HEK293 (cell line): Measurements from ENCODE around the gene HOXA10.

Experiments
- BCL11B ChIP-seq: fragments of 450-650 bp; formaldehyde crosslinking; IDR thresholded peaks from 2 replicates; pipeline ENCODE4 v1.5.1; 2016; ENCODE audit warnings: low read depth, missing biosample characterization, missing genetic modification characterization
- FEZF1 ChIP-seq: fragments of 450-650 bp; formaldehyde crosslinking; IDR thresholded peaks from 2 replicates; pipeline ENCODE4 v1.5.1; 2016; ENCODE audit warnings: missing biosample characterization, missing genetic modification characterization
- GLIS2 ChIP-seq: fragments of 450-650 bp; formaldehyde crosslinking; IDR thresholded peaks from 2 replicates; pipeline ENCODE4 v1.5.1; 2016; ENCODE audit warnings: missing biosample characterization, missing genetic modification characterization
- HOXD13 ChIP-seq: sonication (generic); formaldehyde crosslinking; IDR thresholded peaks from 2 replicates; pipeline ENCODE4 v1.8.0; 2022; ENCODE audit warnings: missing genetic modification reagents, borderline replicate concordance
- KLF1 ChIP-seq: fragments of 450-650 bp; formaldehyde crosslinking; IDR thresholded peaks from 2 replicates; pipeline ENCODE4 v1.5.1; 2016; ENCODE audit warnings: missing biosample characterization, missing genetic modification characterization
- PRDM1 ChIP-seq: fragments of 450-650 bp; formaldehyde crosslinking; IDR thresholded peaks from 2 replicates; pipeline ENCODE4; 2016; ENCODE audit warnings: missing biosample characterization, missing genetic modification characterization
- SCRT2 ChIP-seq: fragments of 450-650 bp; formaldehyde crosslinking; IDR thresholded peaks from 2 replicates; pipeline ENCODE4 v1.5.1; 2016; ENCODE audit warnings: missing biosample characterization, missing genetic modification characterization
- SP2 ChIP-seq: fragments of 450-650 bp; formaldehyde crosslinking; IDR thresholded peaks from 2 replicates; pipeline ENCODE4 v1.5.1; 2016; ENCODE audit warnings: missing biosample characterization, missing genetic modification characterization
- YY1 ChIP-seq: fragments of 450-650 bp; formaldehyde crosslinking; IDR thresholded peaks from 2 replicates; pipeline ENCODE4 v1.5.1; 2018; ENCODE audit warnings: missing biosample characterization, missing genetic modification characterization
- ZFP41 ChIP-seq: fragments of 450-650 bp; formaldehyde crosslinking; IDR thresholded peaks from 2 replicates; pipeline ENCODE4 v1.5.1; 2016; ENCODE audit warnings: missing biosample characterization, missing genetic modification characterization, borderline replicate concordance
- ZNF175 ChIP-seq: fragments of 450-650 bp; formaldehyde crosslinking; IDR thresholded peaks from 2 replicates; pipeline ENCODE4 v1.5.1; 2016; ENCODE audit warnings: missing biosample characterization, missing genetic modification characterization
- ZNF223 ChIP-seq: fragments of 450-650 bp; formaldehyde crosslinking; IDR thresholded peaks from 2 replicates; pipeline ENCODE4 v1.5.1; 2016; ENCODE audit warnings: missing biosample characterization, missing genetic modification characterization
- ZNF311 ChIP-seq: fragments of 450-650 bp; formaldehyde crosslinking; IDR thresholded peaks from 2 replicates; pipeline ENCODE4 v1.5.1; 2017; ENCODE audit warnings: missing biosample characterization, missing genetic modification characterization, borderline replicate concordance
- ZNF324 ChIP-seq: fragments of 450-650 bp; formaldehyde crosslinking; IDR thresholded peaks from 2 replicates; pipeline ENCODE4 v1.5.1; 2016; ENCODE audit warnings: missing biosample characterization, missing genetic modification characterization
- ZNF350 ChIP-seq: fragments of 450-650 bp; formaldehyde crosslinking; IDR thresholded peaks from 2 replicates; pipeline ENCODE4 v1.5.0; 2017; ENCODE audit warnings: missing biosample characterization, mild to moderate bottlenecking, missing genetic modification characterization
- ZNF394 ChIP-seq: fragments of 450-650 bp; formaldehyde crosslinking; IDR thresholded peaks from 2 replicates; pipeline ENCODE4 v1.5.1; 2016; ENCODE audit warnings: missing biosample characterization, missing genetic modification characterization, mild to moderate bottlenecking, moderate library complexity, borderline replicate concordance
- ZNF416 ChIP-seq: fragments of 450-650 bp; formaldehyde crosslinking; IDR thresholded peaks from 2 replicates; pipeline ENCODE4 v1.5.1; 2016; ENCODE audit warnings: missing biosample characterization, missing genetic modification characterization
- ZNF423 ChIP-seq: fragments of 450-650 bp; formaldehyde crosslinking; IDR thresholded peaks from 2 replicates; pipeline ENCODE4 v1.5.1; 2016; ENCODE audit warnings: missing biosample characterization, missing genetic modification characterization
- ZNF501 ChIP-seq: fragments of 450-650 bp; formaldehyde crosslinking; IDR thresholded peaks from 2 replicates; pipeline ENCODE4 v1.5.1; 2016; ENCODE audit warnings: missing biosample characterization, missing genetic modification characterization
- ZNF529 ChIP-seq: fragments of 450-650 bp; formaldehyde crosslinking; IDR thresholded peaks from 2 replicates; pipeline ENCODE4 v1.5.1; 2017; ENCODE audit warnings: missing genetic modification characterization, missing biosample characterization; ENCODE audit not compliant: insufficient replicate concordance
- ZNF549 ChIP-seq: fragments of 450-650 bp; IDR thresholded peaks from 2 replicates; pipeline ENCODE4 v1.5.1; 2018; ENCODE audit warnings: missing biosample characterization, missing genetic modification characterization, mild to moderate bottlenecking, inconsistent platforms, moderate library complexity
- ZNF600 ChIP-seq: fragments of 450-650 bp; formaldehyde crosslinking; IDR thresholded peaks from 2 replicates; pipeline ENCODE4 v1.5.1; 2016; ENCODE audit warnings: missing biosample characterization, missing genetic modification characterization
- ZNF654 ChIP-seq: fragments of 450-650 bp; formaldehyde crosslinking; IDR thresholded peaks from 2 replicates; pipeline ENCODE4 v1.5.1; 2016; ENCODE audit warnings: low read depth, missing biosample characterization, missing genetic modification characterization
- ZNF707 ChIP-seq: fragments of 450-650 bp; formaldehyde crosslinking; IDR thresholded peaks from 2 replicates; pipeline ENCODE4 v1.5.1; 2016; ENCODE audit warnings: missing biosample characterization, missing genetic modification characterization
- ZNF747 ChIP-seq: fragments of 450-650 bp; formaldehyde crosslinking; IDR thresholded peaks from 2 replicates; pipeline ENCODE4 v1.5.1; 2016; ENCODE audit warnings: missing biosample characterization, missing genetic modification characterization
- ZNF76 ChIP-seq: fragments of 450-650 bp; formaldehyde crosslinking; IDR thresholded peaks from 2 replicates; pipeline ENCODE4; 2016; ENCODE audit warnings: low read depth, missing biosample characterization, missing genetic modification characterization, borderline replicate concordance
- TF ChIP-seq, protein P1 (sequence below): fragments of 450-650 bp; formaldehyde crosslinking; IDR thresholded peaks from 2 replicates; pipeline ENCODE4 v1.5.1; 2016; ENCODE audit warnings: missing biosample characterization, missing genetic modification characterization
- TF ChIP-seq, protein P2 (sequence below): fragments of 450-650 bp; formaldehyde crosslinking; IDR thresholded peaks from 2 replicates; pipeline ENCODE4 v1.5.1; 2017; ENCODE audit warnings: missing biosample characterization, missing genetic modification characterization
- TF ChIP-seq, protein P3 (sequence below): fragments of 450-650 bp; formaldehyde crosslinking; IDR thresholded peaks from 2 replicates; pipeline ENCODE4 v1.5.1; 2016; ENCODE audit warnings: missing biosample characterization, missing genetic modification characterization
- TF ChIP-seq, protein P4 (sequence below): fragments of 450-650 bp; formaldehyde crosslinking; IDR thresholded peaks from 2 replicates; pipeline ENCODE4 v1.5.1; 2016; ENCODE audit warnings: missing biosample characterization, missing genetic modification characterization
- TF ChIP-seq, protein P5 (sequence below): fragments of 450-650 bp; formaldehyde crosslinking; IDR thresholded peaks from 2 replicates; pipeline ENCODE4 v1.5.1; 2017; ENCODE audit warnings: missing biosample characterization, missing genetic modification characterization
- TF ChIP-seq, protein P6 (sequence below): fragments of 450-650 bp; formaldehyde crosslinking; IDR thresholded peaks from 2 replicates; pipeline ENCODE4 v1.5.1; 2016; ENCODE audit warnings: missing biosample characterization, missing genetic modification characterization

HOXA10 gene

DNA sequence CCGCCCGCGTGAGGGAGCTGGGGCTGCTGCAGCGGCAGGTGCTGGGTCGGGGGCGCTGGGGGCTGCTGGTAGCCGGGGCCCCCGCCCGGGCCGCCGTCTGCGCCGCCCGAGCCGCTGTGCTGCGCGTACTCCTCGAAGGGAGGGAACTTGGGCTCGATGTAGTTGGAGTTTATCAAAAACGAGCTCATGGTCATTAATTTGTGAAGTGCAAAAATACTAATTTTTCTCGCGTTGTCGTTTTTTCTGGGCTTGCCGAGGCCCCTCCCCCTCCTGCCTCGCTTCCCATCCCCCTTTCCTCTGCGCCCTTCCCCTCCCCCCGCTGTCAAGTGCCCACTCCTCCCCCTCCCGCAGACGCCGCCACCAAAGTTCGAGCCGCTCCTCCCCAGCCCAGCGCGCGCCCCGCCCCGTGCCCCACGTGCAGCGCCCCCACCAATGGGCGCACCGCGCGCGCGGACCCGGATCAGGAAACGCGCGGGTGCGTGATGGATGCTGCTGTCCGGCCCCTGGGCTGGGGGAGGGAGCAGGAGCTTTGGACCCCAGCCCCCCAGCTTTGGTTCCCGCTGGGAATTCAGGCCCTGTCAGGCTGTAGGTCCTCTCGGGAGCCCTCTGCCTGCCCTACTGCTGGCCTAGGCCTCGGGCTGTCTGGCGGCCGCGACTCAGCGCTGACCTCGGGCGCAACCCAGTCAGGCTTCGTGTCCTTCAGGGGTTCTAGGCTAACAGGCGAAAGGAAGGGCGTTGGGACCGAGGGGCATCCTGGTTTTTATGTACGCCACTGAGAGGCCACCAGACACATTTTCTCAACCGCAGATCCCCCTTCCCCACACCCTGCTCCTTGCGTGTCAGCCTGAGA lies 43.4 kb downstream of the HOXA10 start, which contains the start of gene HOXA4 (continued):
- TF ChIP-seq YY1 (tag by site-specific recombination) (0 out of 2 replicates have a peak, but pooled peaks have one; percentile 36), ZNF311 (tag by site-specific recombination) (no peak), PRDM1 (tag by site-specific recombination) (no peak), GLIS2 (tag by site-specific recombination) (peak; percentile 94), KLF1 (tag by site-specific recombination) (peak; percentile 36; the same call in 1 of the 2 replicates), ZNF223 (tag by site-specific recombination) (no peak), ZNF501 (tag by site-specific recombination) (peak; percentile 70; the same call in 1 of the 2 replicates), SCRT2 (tag by site-specific recombination) (no peak), ZNF175 (tag by site-specific recombination) (no peak), ZNF394 (tag by site-specific recombination) (no peak), FEZF1 (0 out of 2 replicates have a peak, but pooled peaks have one; percentile 26), BCL11B (tag by site-specific recombination) (peak; percentile 52; the same call in 1 of the 2 replicates), ZNF747 (tag by site-specific recombination) (no peak), ZNF76 (tag by site-specific recombination) (no peak), ZNF549 (tag by site-specific recombination) (no peak), SP2 (peak; percentile 85), ZNF600 (tag by site-specific recombination) (peak; percentile 87), ZNF324 (0 out of 2 replicates have a peak, but pooled peaks have one; percentile 13), ZNF654 (tag by site-specific recombination) (no peak), ZNF416 (tag by site-specific recombination) (no peak), ZNF707 (tag by site-specific recombination) (no peak), ZFP41 (no peak), ZNF423 (tag by site-specific recombination) (peak; percentile 18; the same call in 1 of the 2 replicates), ZNF529 (no peak), HOXD13 (CRISPR knock-in tag) (no peak), ZNF350 (tag by site-specific recombination) (no peak)
- TF ChIP-seq, protein P1, sequence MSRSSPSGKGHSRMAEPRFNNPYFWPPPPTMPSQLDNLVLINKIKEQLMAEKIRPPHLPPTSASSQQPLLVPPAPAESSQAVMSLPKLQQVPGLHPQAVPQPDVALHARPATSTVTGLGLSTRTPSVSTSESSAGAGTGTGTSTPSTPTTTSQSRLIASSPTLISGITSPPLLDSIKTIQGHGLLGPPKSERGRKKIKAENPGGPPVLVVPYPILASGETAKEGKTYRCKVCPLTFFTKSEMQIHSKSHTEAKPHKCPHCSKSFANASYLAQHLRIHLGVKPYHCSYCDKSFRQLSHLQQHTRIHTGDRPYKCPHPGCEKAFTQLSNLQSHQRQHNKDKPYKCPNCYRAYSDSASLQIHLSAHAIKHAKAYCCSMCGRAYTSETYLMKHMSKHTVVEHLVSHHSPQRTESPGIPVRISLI, result no peak
- TF ChIP-seq, protein P2, sequence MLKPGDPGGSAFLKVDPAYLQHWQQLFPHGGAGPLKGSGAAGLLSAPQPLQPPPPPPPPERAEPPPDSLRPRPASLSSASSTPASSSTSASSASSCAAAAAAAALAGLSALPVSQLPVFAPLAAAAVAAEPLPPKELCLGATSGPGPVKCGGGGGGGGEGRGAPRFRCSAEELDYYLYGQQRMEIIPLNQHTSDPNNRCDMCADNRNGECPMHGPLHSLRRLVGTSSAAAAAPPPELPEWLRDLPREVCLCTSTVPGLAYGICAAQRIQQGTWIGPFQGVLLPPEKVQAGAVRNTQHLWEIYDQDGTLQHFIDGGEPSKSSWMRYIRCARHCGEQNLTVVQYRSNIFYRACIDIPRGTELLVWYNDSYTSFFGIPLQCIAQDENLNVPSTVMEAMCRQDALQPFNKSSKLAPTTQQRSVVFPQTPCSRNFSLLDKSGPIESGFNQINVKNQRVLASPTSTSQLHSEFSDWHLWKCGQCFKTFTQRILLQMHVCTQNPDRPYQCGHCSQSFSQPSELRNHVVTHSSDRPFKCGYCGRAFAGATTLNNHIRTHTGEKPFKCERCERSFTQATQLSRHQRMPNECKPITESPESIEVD, result peak; percentile 93
- TF ChIP-seq, protein P3, sequence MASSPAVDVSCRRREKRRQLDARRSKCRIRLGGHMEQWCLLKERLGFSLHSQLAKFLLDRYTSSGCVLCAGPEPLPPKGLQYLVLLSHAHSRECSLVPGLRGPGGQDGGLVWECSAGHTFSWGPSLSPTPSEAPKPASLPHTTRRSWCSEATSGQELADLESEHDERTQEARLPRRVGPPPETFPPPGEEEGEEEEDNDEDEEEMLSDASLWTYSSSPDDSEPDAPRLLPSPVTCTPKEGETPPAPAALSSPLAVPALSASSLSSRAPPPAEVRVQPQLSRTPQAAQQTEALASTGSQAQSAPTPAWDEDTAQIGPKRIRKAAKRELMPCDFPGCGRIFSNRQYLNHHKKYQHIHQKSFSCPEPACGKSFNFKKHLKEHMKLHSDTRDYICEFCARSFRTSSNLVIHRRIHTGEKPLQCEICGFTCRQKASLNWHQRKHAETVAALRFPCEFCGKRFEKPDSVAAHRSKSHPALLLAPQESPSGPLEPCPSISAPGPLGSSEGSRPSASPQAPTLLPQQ (tag by site-specific recombination), result peak; percentile 54
- TF ChIP-seq, protein P4, sequence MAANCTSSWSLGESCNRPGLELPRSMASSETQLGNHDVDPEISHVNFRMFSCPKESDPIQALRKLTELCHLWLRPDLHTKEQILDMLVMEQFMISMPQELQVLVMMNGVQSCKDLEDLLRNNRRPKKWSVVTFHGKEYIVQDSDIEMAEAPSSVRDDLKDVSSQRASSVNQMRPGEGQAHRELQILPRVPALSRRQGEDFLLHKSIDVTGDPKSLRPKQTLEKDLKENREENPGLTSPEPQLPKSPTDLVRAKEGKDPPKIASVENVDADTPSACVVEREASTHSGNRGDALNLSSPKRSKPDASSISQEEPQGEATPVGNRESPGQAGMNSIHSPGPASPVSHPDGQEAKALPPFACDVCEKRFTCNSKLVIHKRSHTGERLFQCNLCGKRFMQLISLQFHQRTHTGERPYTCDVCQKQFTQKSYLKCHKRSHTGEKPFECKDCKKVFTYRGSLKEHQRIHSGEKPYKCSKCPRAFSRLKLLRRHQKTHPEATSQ, result no peak
- TF ChIP-seq, protein P5, sequence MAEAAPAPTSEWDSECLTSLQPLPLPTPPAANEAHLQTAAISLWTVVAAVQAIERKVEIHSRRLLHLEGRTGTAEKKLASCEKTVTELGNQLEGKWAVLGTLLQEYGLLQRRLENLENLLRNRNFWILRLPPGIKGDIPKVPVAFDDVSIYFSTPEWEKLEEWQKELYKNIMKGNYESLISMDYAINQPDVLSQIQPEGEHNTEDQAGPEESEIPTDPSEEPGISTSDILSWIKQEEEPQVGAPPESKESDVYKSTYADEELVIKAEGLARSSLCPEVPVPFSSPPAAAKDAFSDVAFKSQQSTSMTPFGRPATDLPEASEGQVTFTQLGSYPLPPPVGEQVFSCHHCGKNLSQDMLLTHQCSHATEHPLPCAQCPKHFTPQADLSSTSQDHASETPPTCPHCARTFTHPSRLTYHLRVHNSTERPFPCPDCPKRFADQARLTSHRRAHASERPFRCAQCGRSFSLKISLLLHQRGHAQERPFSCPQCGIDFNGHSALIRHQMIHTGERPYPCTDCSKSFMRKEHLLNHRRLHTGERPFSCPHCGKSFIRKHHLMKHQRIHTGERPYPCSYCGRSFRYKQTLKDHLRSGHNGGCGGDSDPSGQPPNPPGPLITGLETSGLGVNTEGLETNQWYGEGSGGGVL (tag by site-specific recombination), result peak; percentile 81
- TF ChIP-seq, protein P6, sequence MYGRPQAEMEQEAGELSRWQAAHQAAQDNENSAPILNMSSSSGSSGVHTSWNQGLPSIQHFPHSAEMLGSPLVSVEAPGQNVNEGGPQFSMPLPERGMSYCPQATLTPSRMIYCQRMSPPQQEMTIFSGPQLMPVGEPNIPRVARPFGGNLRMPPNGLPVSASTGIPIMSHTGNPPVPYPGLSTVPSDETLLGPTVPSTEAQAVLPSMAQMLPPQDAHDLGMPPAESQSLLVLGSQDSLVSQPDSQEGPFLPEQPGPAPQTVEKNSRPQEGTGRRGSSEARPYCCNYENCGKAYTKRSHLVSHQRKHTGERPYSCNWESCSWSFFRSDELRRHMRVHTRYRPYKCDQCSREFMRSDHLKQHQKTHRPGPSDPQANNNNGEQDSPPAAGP, result no peak
